ENCODE measurements around the gene AP1B1.
"Not testable (repeated sequence)": the region's sequence is repeated elsewhere in the genome, so short reads cannot be mapped to it uniquely, and the experiment has no call there.

The AP1B1 gene

DNA sequence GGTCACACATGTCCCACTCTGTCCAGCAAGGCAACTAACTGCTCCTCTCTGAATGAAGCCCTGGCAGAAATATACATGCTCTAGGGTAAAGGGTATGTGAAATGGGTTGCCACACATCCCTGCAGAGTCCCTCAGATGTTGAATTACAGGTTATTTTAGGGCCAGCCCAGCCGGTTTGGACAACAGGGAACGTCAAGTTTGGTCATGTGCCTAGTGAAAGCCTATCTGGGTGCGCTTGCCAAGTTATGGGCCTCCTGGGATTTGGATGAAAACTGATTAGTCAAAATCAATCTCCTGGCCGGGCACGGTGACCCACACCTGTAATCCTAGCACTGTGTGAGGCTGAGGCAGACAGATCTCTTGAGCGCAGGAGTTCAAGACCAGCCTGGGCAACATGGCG is 10.4 kb downstream of the AP1B1 start:
- Histone ChIP-seq H3K27ac (ENCODE audit: low read depth in 2 of 2, low read length in 2 of 2) (no peak overlapping the region), H3K36me3 (ENCODE audit: control insufficient read depth in 2 of 2, insufficient read depth in 2 of 2, low read length in 2 of 2) (peaks cover 20 to 24% of the 10 kb centered on the region in 2 donors)

GRCh38 chr22:29376705-29377104 is 11.7 kb downstream of the AP1B1 start:
- not testable (repeated sequence) for H3K9ac ChIP-seq (ENCODE audit: low read depth in 1 of 2, low read length in 2 of 2); H3K9me3 ChIP-seq (ENCODE audit: control insufficient read depth in 2 of 2, low read length in 2 of 2); H3K4me1 ChIP-seq (ENCODE audit: control insufficient read depth in 2 of 2, insufficient read depth in 2 of 2, low read length in 2 of 2); H3K4me3 ChIP-seq (ENCODE audit: low read length in 2 of 2); H3K27ac ChIP-seq (ENCODE audit: low read depth in 2 of 2, low read length in 2 of 2); H3K27me3 ChIP-seq (ENCODE audit: control insufficient read depth in 2 of 2, insufficient read depth in 2 of 2, low read length in 2 of 2)
- H3K36me3 ChIP-seq (ENCODE audit: control insufficient read depth in 2 of 2, insufficient read depth in 2 of 2, low read length in 2 of 2), result peaks cover 20 to 24% of the 10 kb centered on the region in 2 donors

More for the DNA sequence above, 10.4 kb downstream of the AP1B1 start:
- Histone ChIP-seq H3K4me3 (ENCODE audit: low read length in 2 of 2) (no peak overlapping the region), H3K4me1 (ENCODE audit: control insufficient read depth in 2 of 2, insufficient read depth in 2 of 2, low read length in 2 of 2) (peaks cover 9 to 10% of the 10 kb centered on the region in 2 donors), H3K27me3 (ENCODE audit: control insufficient read depth in 2 of 2, insufficient read depth in 2 of 2, low read length in 2 of 2) (no peaks in the 10 kb centered on the region), H3K9me3 (ENCODE audit: control insufficient read depth in 2 of 2, low read length in 2 of 2) (no peaks in the 10 kb centered on the region), H3K9ac (ENCODE audit: low read depth in 1 of 2, low read length in 2 of 2) (no peak overlapping the region)

GRCh38 chr22:29375398-29376076 is 12.8 kb downstream of the AP1B1 start:
- Histone ChIP-seq H3K9ac (ENCODE audit: low read depth in 1 of 2, low read length in 2 of 2) (no peak overlapping the region), H3K36me3 (ENCODE audit: control insufficient read depth in 2 of 2, insufficient read depth in 2 of 2, low read length in 2 of 2) (peaks cover 17 to 23% of the 10 kb centered on the region in 2 donors), H3K27ac (ENCODE audit: low read depth in 2 of 2, low read length in 2 of 2) (no peak overlapping the region), H3K4me1 (ENCODE audit: control insufficient read depth in 2 of 2, insufficient read depth in 2 of 2, low read length in 2 of 2) (no peaks in the 10 kb centered on the region), H3K9me3 (ENCODE audit: control insufficient read depth in 2 of 2, low read length in 2 of 2) (no peaks in the 10 kb centered on the region), H3K27me3 (ENCODE audit: control insufficient read depth in 2 of 2, insufficient read depth in 2 of 2, low read length in 2 of 2) (no peaks in the 10 kb centered on the region), H3K4me3 (ENCODE audit: low read length in 2 of 2) (no peak overlapping the region)

- not testable (repeated sequence) for H3K9me3 ChIP-seq (ENCODE audit: control insufficient read depth in 2 of 2, low read length in 2 of 2); H3K9ac ChIP-seq (ENCODE audit: low read depth in 1 of 2, low read length in 2 of 2); H3K4me1 ChIP-seq (ENCODE audit: control insufficient read depth in 2 of 2, insufficient read depth in 2 of 2, low read length in 2 of 2); H3K4me3 ChIP-seq (ENCODE audit: low read length in 2 of 2); H3K27ac ChIP-seq (ENCODE audit: low read depth in 2 of 2, low read length in 2 of 2); H3K27me3 ChIP-seq (ENCODE audit: control insufficient read depth in 2 of 2, insufficient read depth in 2 of 2, low read length in 2 of 2)
- peaks cover 17 to 22% of the 10 kb centered on the region in 2 donors for H3K36me3 ChIP-seq (ENCODE audit: control insufficient read depth in 2 of 2, insufficient read depth in 2 of 2, low read length in 2 of 2)
Measured at GRCh38 chr22:29374806-29375205, 13.6 kb downstream of the AP1B1 start.

GRCh38 chr22:29374401-29374800 is 14.0 kb downstream of the AP1B1 start:
- H3K36me3 ChIP-seq (ENCODE audit: control insufficient read depth in 2 of 2, insufficient read depth in 2 of 2, low read length in 2 of 2), result peaks cover 15 to 20% of the 10 kb centered on the region in 2 donors
- no peaks in the 10 kb centered on the region for H3K4me1 ChIP-seq (ENCODE audit: control insufficient read depth in 2 of 2, insufficient read depth in 2 of 2, low read length in 2 of 2)
- H3K27ac ChIP-seq (ENCODE audit: low read depth in 2 of 2, low read length in 2 of 2), result no peak overlapping the region
- H3K27me3 ChIP-seq (ENCODE audit: control insufficient read depth in 2 of 2, insufficient read depth in 2 of 2, low read length in 2 of 2), result no peaks in the 10 kb centered on the region
- no peak overlapping the region for H3K4me3 ChIP-seq (ENCODE audit: low read length in 2 of 2)
- H3K9me3 ChIP-seq (ENCODE audit: control insufficient read depth in 2 of 2, low read length in 2 of 2), result no peaks in the 10 kb centered on the region
- no peak overlapping the region for H3K9ac ChIP-seq (ENCODE audit: low read depth in 1 of 2, low read length in 2 of 2)

- Histone ChIP-seq H3K27me3 (ENCODE audit: control insufficient read depth in 2 of 2, insufficient read depth in 2 of 2, low read length in 2 of 2) (no peaks in the 10 kb centered on the region), H3K4me3 (ENCODE audit: low read length in 2 of 2) (no peak overlapping the region), H3K27ac (ENCODE audit: low read depth in 2 of 2, low read length in 2 of 2) (no peak overlapping the region), H3K9me3 (ENCODE audit: control insufficient read depth in 2 of 2, low read length in 2 of 2) (no peaks in the 10 kb centered on the region), H3K4me1 (ENCODE audit: control insufficient read depth in 2 of 2, insufficient read depth in 2 of 2, low read length in 2 of 2) (no peaks in the 10 kb centered on the region), H3K9ac (ENCODE audit: low read depth in 1 of 2, low read length in 2 of 2) (no peak overlapping the region), H3K36me3 (ENCODE audit: control insufficient read depth in 2 of 2, insufficient read depth in 2 of 2, low read length in 2 of 2) (peaks cover 6 to 18% of the 10 kb centered on the region in 2 donors)
Measured at GRCh38 chr22:29370537-29370936, 17.8 kb downstream of the AP1B1 start.

DNA sequence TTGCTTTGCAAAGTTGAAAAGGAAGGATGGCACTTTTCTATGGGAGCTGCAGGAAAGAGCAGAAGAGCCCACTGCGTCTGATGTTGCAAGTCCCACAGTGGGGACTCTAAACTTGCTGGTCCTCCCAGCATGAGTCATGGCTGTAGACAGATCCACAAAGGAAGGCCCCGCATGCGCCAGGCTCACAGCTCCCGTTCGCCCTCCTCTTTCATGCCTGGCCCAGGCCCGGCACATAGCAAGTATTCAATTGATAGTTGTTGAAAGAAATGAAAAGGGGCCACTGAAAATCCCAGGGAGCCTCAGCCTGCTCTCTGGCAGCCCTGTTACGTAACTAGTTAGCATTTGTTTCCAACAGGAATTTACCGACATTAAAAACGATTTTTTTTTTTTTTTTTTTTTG is 18.9 kb downstream of the AP1B1 start:
- Histone ChIP-seq H3K36me3 (ENCODE audit: control insufficient read depth in 2 of 2, insufficient read depth in 2 of 2, low read length in 2 of 2) (peaks cover 6 to 18% of the 10 kb centered on the region in 2 donors), H3K27me3 (ENCODE audit: control insufficient read depth in 2 of 2, insufficient read depth in 2 of 2, low read length in 2 of 2) (no peaks in the 10 kb centered on the region), H3K9ac (ENCODE audit: low read depth in 1 of 2, low read length in 2 of 2) (no peak overlapping the region), H3K9me3 (ENCODE audit: control insufficient read depth in 2 of 2, low read length in 2 of 2) (no peaks in the 10 kb centered on the region), H3K27ac (ENCODE audit: low read depth in 2 of 2, low read length in 2 of 2) (no peak overlapping the region), H3K4me3 (ENCODE audit: low read length in 2 of 2) (no peak overlapping the region), H3K4me1 (ENCODE audit: control insufficient read depth in 2 of 2, insufficient read depth in 2 of 2, low read length in 2 of 2) (peaks cover 0 to 2% of the 10 kb centered on the region in 2 donors)

DNA sequence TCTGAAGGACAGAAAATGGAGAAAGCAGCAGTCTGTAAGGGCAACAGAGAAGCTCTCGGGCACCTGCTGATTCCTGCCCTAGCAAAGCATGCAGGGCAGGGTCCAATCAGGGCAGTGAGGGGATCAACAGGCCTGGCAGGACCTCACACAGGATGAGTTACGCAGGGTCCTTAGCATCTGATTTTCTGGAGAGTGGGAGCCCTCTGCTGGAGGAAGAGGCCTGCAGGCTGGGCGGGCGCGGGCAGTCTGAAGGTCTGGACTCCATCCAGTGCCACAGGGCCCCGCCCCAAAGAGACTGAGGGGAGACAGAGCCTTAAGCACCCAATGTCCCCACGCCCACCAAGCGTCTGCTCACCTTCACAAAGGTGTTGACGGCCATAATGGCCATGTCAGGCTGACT is 28.9 kb downstream of the AP1B1 start:
- H3K4me3 ChIP-seq (ENCODE audit: low read length in 2 of 2), result no peak overlapping the region
- H3K9me3 ChIP-seq (ENCODE audit: control insufficient read depth in 2 of 2, low read length in 2 of 2), result no peaks in the 10 kb centered on the region
- peaks cover 33 to 45% of the 10 kb centered on the region in 2 donors for H3K36me3 ChIP-seq (ENCODE audit: control insufficient read depth in 2 of 2, insufficient read depth in 2 of 2, low read length in 2 of 2)
- H3K27ac ChIP-seq (ENCODE audit: low read depth in 2 of 2, low read length in 2 of 2), result no peak overlapping the region
- no peaks in the 10 kb centered on the region for H3K27me3 ChIP-seq (ENCODE audit: control insufficient read depth in 2 of 2, insufficient read depth in 2 of 2, low read length in 2 of 2)
- no peaks in the 10 kb centered on the region for H3K4me1 ChIP-seq (ENCODE audit: control insufficient read depth in 2 of 2, insufficient read depth in 2 of 2, low read length in 2 of 2)
- no peak overlapping the region for H3K9ac ChIP-seq (ENCODE audit: low read depth in 1 of 2, low read length in 2 of 2)

DNA sequence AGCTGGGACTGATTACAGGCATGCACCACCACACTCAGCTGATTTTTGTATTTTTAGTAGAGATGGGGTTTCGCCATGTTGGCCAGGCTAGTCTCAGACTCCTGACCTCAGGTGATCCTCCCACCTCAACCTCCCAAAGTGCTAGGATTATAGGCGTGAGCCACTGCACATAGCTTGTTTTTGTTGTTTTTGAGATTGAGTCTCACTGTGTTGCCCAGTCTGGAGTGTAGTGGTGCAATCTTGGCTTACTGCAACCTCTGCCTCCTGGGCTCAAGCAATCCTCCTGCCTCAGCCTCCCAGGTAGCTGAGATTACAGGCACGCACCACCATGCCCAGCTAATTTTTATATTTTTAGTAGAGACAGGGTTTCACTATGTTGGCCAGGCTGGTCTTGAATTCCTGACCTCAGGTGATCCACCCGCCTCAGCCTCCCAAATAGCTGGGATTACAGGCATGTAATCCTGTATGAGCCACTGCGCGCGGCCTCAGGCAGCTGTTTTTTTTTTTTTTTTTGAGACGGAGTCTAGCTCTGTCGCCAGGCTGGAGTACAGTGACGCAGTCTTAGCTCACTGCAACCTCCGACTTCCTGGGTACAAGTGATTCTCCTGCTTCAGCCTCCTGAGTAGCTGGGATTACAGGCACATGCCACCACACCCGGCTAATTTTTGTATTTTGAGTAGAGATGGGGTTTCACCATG is 31.0 kb downstream of the AP1B1 start:
- not testable (repeated sequence) for H3K27me3 ChIP-seq (ENCODE audit: control insufficient read depth in 2 of 2, insufficient read depth in 2 of 2, low read length in 2 of 2); H3K4me1 ChIP-seq (ENCODE audit: control insufficient read depth in 2 of 2, insufficient read depth in 2 of 2, low read length in 2 of 2); H3K9me3 ChIP-seq (ENCODE audit: control insufficient read depth in 2 of 2, low read length in 2 of 2); H3K9ac ChIP-seq (ENCODE audit: low read depth in 1 of 2, low read length in 2 of 2); H3K27ac ChIP-seq (ENCODE audit: low read depth in 2 of 2, low read length in 2 of 2); H3K4me3 ChIP-seq (ENCODE audit: low read length in 2 of 2)
- peaks cover 48 to 63% of the 10 kb centered on the region in 2 donors for H3K36me3 ChIP-seq (ENCODE audit: control insufficient read depth in 2 of 2, insufficient read depth in 2 of 2, low read length in 2 of 2)

GRCh38 chr22:29353860-29354259 is 34.5 kb downstream of the AP1B1 start:
- no peaks in the 10 kb centered on the region for H3K27me3 ChIP-seq (ENCODE audit: control insufficient read depth in 2 of 2, insufficient read depth in 2 of 2, low read length in 2 of 2)
- H3K9ac ChIP-seq (ENCODE audit: low read depth in 1 of 2, low read length in 2 of 2), result no peak overlapping the region
- H3K36me3 ChIP-seq (ENCODE audit: control insufficient read depth in 2 of 2, insufficient read depth in 2 of 2, low read length in 2 of 2), result peaks cover 76 to 87% of the 10 kb centered on the region in 2 donors
- no peak overlapping the region for H3K27ac ChIP-seq (ENCODE audit: low read depth in 2 of 2, low read length in 2 of 2)
- no peaks in the 10 kb centered on the region for H3K4me1 ChIP-seq (ENCODE audit: control insufficient read depth in 2 of 2, insufficient read depth in 2 of 2, low read length in 2 of 2)
- no peak overlapping the region for H3K4me3 ChIP-seq (ENCODE audit: low read length in 2 of 2)
- no peaks in the 10 kb centered on the region for H3K9me3 ChIP-seq (ENCODE audit: control insufficient read depth in 2 of 2, low read length in 2 of 2)
